ENCODE measurements around the gene MVP.
A peak's percentile ranks its signal among the peaks of the same experiment; 100 is the strongest.
"Not testable (repeated sequence)": the region's sequence is repeated elsewhere in the genome, so short reads cannot be mapped to it uniquely, and the experiment has no call there.

The MVP gene

GRCh38 chr16:29815793-29816693, 4.2 kb upstream of the MVP start, which contains the start of gene PAGR1:
Gene PAGR1 (plus strand): TSS chr16:29816152. CDS start chr16:29816526, 374 bp downstream.
- DNase-seq, result peak; percentile 90

GRCh38 chr16:29816694-29817441, 3.4 kb upstream of the MVP start:
- no peak for DNase-seq

GRCh38 chr16:29818082-29818481, 2.2 kb upstream of the MVP start:
- no peak for DNase-seq

GRCh38 chr16:29819506-29819905, 756 bp upstream of the MVP start:
- DNase-seq, result no peak

- no peak for DNase-seq
Measured at GRCh38 chr16:29820730-29821642, 724 bp downstream of the MVP start.

- no peak for DNase-seq
Measured at GRCh38 chr16:29821643-29822115, 1.4 kb downstream of the MVP start.

- DNase-seq, result no peak
Measured at GRCh38 chr16:29824589-29825144, 4.4 kb downstream of the MVP start.

GRCh38 chr16:29825145-29826044, 5.1 kb downstream of the MVP start:
- no peak for DNase-seq

- DNase-seq, result no peak
Measured at GRCh38 chr16:29826342-29826695, 6.1 kb downstream of the MVP start.

- no peak for DNase-seq
Measured at GRCh38 chr16:29830774-29831173, 10.5 kb downstream of the MVP start.

GRCh38 chr16:29831490-29831889, 11.2 kb downstream of the MVP start:
- no peak for DNase-seq

GRCh38 chr16:29833219-29833618, 13.0 kb downstream of the MVP start:
- DNase-seq, result not testable (repeated sequence)

- no peak for DNase-seq
Measured at GRCh38 chr16:29834079-29834478, 13.8 kb downstream of the MVP start.

GRCh38 chr16:29835926-29836325, 15.7 kb downstream of the MVP start:
- DNase-seq, result no peak

- no peak for DNase-seq
Measured at GRCh38 chr16:29836623-29837022, 16.4 kb downstream of the MVP start.

GRCh38 chr16:29837841-29838240, 17.6 kb downstream of the MVP start:
- DNase-seq, result no peak

- DNase-seq, result no peak
Measured at GRCh38 chr16:29839822-29840221, 19.6 kb downstream of the MVP start.

GRCh38 chr16:29840240-29840639, 20.0 kb downstream of the MVP start:
- no peak for DNase-seq

- DNase-seq, result no peak
Measured at GRCh38 chr16:29841631-29842030, 21.4 kb downstream of the MVP start.

GRCh38 chr16:29842732-29843346, 22.6 kb downstream of the MVP start:
- no peak for DNase-seq

- no peak for DNase-seq
Measured at GRCh38 chr16:29843931-29844330, 23.7 kb downstream of the MVP start.

All from NCI-H1048 (cell line).